ENCODE results near the gene ERMARD.

Gene ERMARD

GRCh38 chr6:169804427-169804826 lies 53.0 kb downstream of the ERMARD start:
- Histone ChIP-seq H3K18ac (ENCODE audit: low read depth in 1 of 2, low read length in 2 of 2) (no peak overlapping the region), H4K91ac (ENCODE audit: low read length) (no peak overlapping the region), H3K4ac (ENCODE audit: low read depth in 1 of 2, low read length in 2 of 2) (no peak overlapping the region), H2BK15ac (ENCODE audit: low read depth, poor library complexity, severe bottlenecking) (no peak overlapping the region), H3K4me2 (ENCODE audit: low read length, poor library complexity, severe bottlenecking) (no peak overlapping the region), H2AFZ (ENCODE audit: low read depth, low read length) (no peak overlapping the region), H3K27ac (ENCODE audit: low read length, poor library complexity, severe bottlenecking) (no peak overlapping the region), H3K9me3 (ENCODE audit: control insufficient read depth, low read length) (no peaks in the 10 kb centered on the region), H2AK5ac (ENCODE audit: low read length, severe bottlenecking) (no peak overlapping the region), H2BK120ac (ENCODE audit: low read depth, low read length) (no peak overlapping the region), H3K36me3 (ENCODE audit: control insufficient read depth in 1 of 2, insufficient read depth in 2 of 2, low read depth in 1 of 2, low read length in 2 of 2) (no peaks in the 10 kb centered on the region), H2BK12ac (ENCODE audit: low read length in 2 of 2) (no peak overlapping the region), H3K4me3 (ENCODE audit: insufficient read depth in 1 of 2, low read depth in 1 of 2, low read length in 2 of 2) (no peak overlapping the region), H3K9ac (ENCODE audit: low read length) (no peak overlapping the region), H4K8ac (ENCODE audit: low read length) (no peak overlapping the region), H2BK5ac (ENCODE audit: low read depth, low read length, poor library complexity, severe bottlenecking) (no peak overlapping the region), H3K79me1 (replicated peaks; ENCODE audit: low read length, poor library complexity, severe bottlenecking) (no peaks in the 10 kb centered on the region), H3K4me1 (ENCODE audit: control insufficient read depth, insufficient read depth, low read depth, low read length) (peaks cover 16% of the 10 kb centered on the region), H3K14ac (ENCODE audit: low read length in 2 of 2) (no peak overlapping the region), H3K23ac (ENCODE audit: low read length in 2 of 2) (no peak overlapping the region), H3K27me3 (ENCODE audit: control insufficient read depth in 1 of 2, insufficient read depth in 1 of 2, low read length in 2 of 2) (peaks cover 41 to 45% of the 10 kb centered on the region in 2 experiments)
- DNase-seq: no peak

GRCh38 chr6:169805242-169805838 lies 53.9 kb downstream of the ERMARD start:
- H3K36me3 ChIP-seq (ENCODE audit: control insufficient read depth in 1 of 2, insufficient read depth in 2 of 2, low read depth in 1 of 2, low read length in 2 of 2): no peaks in the 10 kb centered on the region
- WGBS: 58% methylated on average over 7 of the region's 7 CpGs

GRCh38 chr6:169806701-169807100 lies 55.3 kb downstream of the ERMARD start:
- Histone ChIP-seq H3K36me3 (ENCODE audit: control insufficient read depth in 1 of 2, insufficient read depth in 2 of 2, low read depth in 1 of 2, low read length in 2 of 2) (no peaks in the 10 kb centered on the region), H2BK5ac (ENCODE audit: low read depth, low read length, poor library complexity, severe bottlenecking) (no peak overlapping the region), H4K8ac (ENCODE audit: low read length) (no peak overlapping the region), H4K91ac (ENCODE audit: low read length) (no peak overlapping the region), H3K9ac (ENCODE audit: low read length) (no peak overlapping the region), H3K4me3 (ENCODE audit: insufficient read depth in 1 of 2, low read depth in 1 of 2, low read length in 2 of 2) (no peak overlapping the region), H2BK120ac (ENCODE audit: low read depth, low read length) (no peak overlapping the region), H3K27me3 (ENCODE audit: control insufficient read depth in 1 of 2, insufficient read depth in 1 of 2, low read length in 2 of 2) (peaks cover 41 to 45% of the 10 kb centered on the region in 2 experiments), H3K14ac (ENCODE audit: low read length in 2 of 2) (no peak overlapping the region), H3K18ac (ENCODE audit: low read depth in 1 of 2, low read length in 2 of 2) (no peak overlapping the region), H2BK15ac (ENCODE audit: low read depth, poor library complexity, severe bottlenecking) (no peak overlapping the region), H3K79me1 (replicated peaks; ENCODE audit: low read length, poor library complexity, severe bottlenecking) (no peaks in the 10 kb centered on the region), H3K4me2 (ENCODE audit: low read length, poor library complexity, severe bottlenecking) (no peak overlapping the region), H2AFZ (ENCODE audit: low read depth, low read length) (no peak overlapping the region), H2BK12ac (ENCODE audit: low read length in 2 of 2) (no peak overlapping the region), H3K23ac (ENCODE audit: low read length in 2 of 2) (no peak overlapping the region), H2AK5ac (ENCODE audit: low read length, severe bottlenecking) (no peak overlapping the region), H3K27ac (ENCODE audit: low read length, poor library complexity, severe bottlenecking) (no peak overlapping the region), H3K4ac (ENCODE audit: low read depth in 1 of 2, low read length in 2 of 2) (no peak overlapping the region), H3K9me3 (ENCODE audit: control insufficient read depth, low read length) (no peaks in the 10 kb centered on the region), H3K4me1 (ENCODE audit: control insufficient read depth, insufficient read depth, low read depth, low read length) (peaks cover 3% of the 10 kb centered on the region)
- WGBS: 88% methylated on average over 1 of the region's 1 CpG
- no peak for DNase-seq

More at GRCh38 chr6:169805242-169805838, 53.9 kb downstream of the ERMARD start:
- Histone ChIP-seq H2BK12ac (ENCODE audit: low read length in 2 of 2) (no peak overlapping the region), H4K91ac (ENCODE audit: low read length) (no peak overlapping the region), H3K4me3 (ENCODE audit: insufficient read depth in 1 of 2, low read depth in 1 of 2, low read length in 2 of 2) (no peak overlapping the region), H3K14ac (ENCODE audit: low read length in 2 of 2) (no peak overlapping the region), H3K18ac (ENCODE audit: low read depth in 1 of 2, low read length in 2 of 2) (no peak overlapping the region), H3K27me3 (ENCODE audit: control insufficient read depth in 1 of 2, insufficient read depth in 1 of 2, low read length in 2 of 2) (peaks cover 41 to 45% of the 10 kb centered on the region in 2 experiments), H3K79me1 (replicated peaks; ENCODE audit: low read length, poor library complexity, severe bottlenecking) (no peaks in the 10 kb centered on the region), H3K9ac (ENCODE audit: low read length) (no peak overlapping the region), H3K27ac (ENCODE audit: low read length, poor library complexity, severe bottlenecking) (no peak overlapping the region), H3K4me1 (ENCODE audit: control insufficient read depth, insufficient read depth, low read depth, low read length) (peaks cover 12% of the 10 kb centered on the region), H2AK5ac (ENCODE audit: low read length, severe bottlenecking) (no peak overlapping the region), H2AFZ (ENCODE audit: low read depth, low read length) (no peak overlapping the region), H3K9me3 (ENCODE audit: control insufficient read depth, low read length) (no peaks in the 10 kb centered on the region), H2BK120ac (ENCODE audit: low read depth, low read length) (no peak overlapping the region), H2BK15ac (ENCODE audit: low read depth, poor library complexity, severe bottlenecking) (no peak overlapping the region), H2BK5ac (ENCODE audit: low read depth, low read length, poor library complexity, severe bottlenecking) (peak overlapping the region; percentile 36), H3K23ac (ENCODE audit: low read length in 2 of 2) (no peak overlapping the region), H4K8ac (ENCODE audit: low read length) (no peak overlapping the region), H3K4ac (ENCODE audit: low read depth in 1 of 2, low read length in 2 of 2) (no peak overlapping the region), H3K4me2 (ENCODE audit: low read length, poor library complexity, severe bottlenecking) (no peak overlapping the region)
- no peak for DNase-seq

- Histone ChIP-seq H2BK12ac (ENCODE audit: low read length in 2 of 2) (no peak overlapping the region), H3K79me1 (replicated peaks; ENCODE audit: low read length, poor library complexity, severe bottlenecking) (no peaks in the 10 kb centered on the region), H3K36me3 (ENCODE audit: control insufficient read depth in 1 of 2, insufficient read depth in 2 of 2, low read depth in 1 of 2, low read length in 2 of 2) (no peaks in the 10 kb centered on the region), H2BK120ac (ENCODE audit: low read depth, low read length) (no peak overlapping the region), H3K18ac (ENCODE audit: low read depth in 1 of 2, low read length in 2 of 2) (no peak overlapping the region), H3K23ac (ENCODE audit: low read length in 2 of 2) (no peak overlapping the region), H3K4me2 (ENCODE audit: low read length, poor library complexity, severe bottlenecking) (no peak overlapping the region), H2AFZ (ENCODE audit: low read depth, low read length) (no peak overlapping the region), H4K91ac (ENCODE audit: low read length) (no peak overlapping the region), H3K4ac (ENCODE audit: low read depth in 1 of 2, low read length in 2 of 2) (no peak overlapping the region), H3K14ac (ENCODE audit: low read length in 2 of 2) (no peak overlapping the region), H4K8ac (ENCODE audit: low read length) (no peak overlapping the region), H3K9ac (ENCODE audit: low read length) (no peak overlapping the region), H2BK15ac (ENCODE audit: low read depth, poor library complexity, severe bottlenecking) (no peak overlapping the region), H3K4me3 (ENCODE audit: insufficient read depth in 1 of 2, low read depth in 1 of 2, low read length in 2 of 2) (no peak overlapping the region), H3K27ac (ENCODE audit: low read length, poor library complexity, severe bottlenecking) (no peak overlapping the region), H3K9me3 (ENCODE audit: control insufficient read depth, low read length) (no peaks in the 10 kb centered on the region), H3K4me1 (ENCODE audit: control insufficient read depth, insufficient read depth, low read depth, low read length) (peaks cover 3% of the 10 kb centered on the region), H2BK5ac (ENCODE audit: low read depth, low read length, poor library complexity, severe bottlenecking) (no peak overlapping the region), H3K27me3 (ENCODE audit: control insufficient read depth in 1 of 2, insufficient read depth in 1 of 2, low read length in 2 of 2) (peaks cover 41 to 45% of the 10 kb centered on the region in 2 experiments), H2AK5ac (ENCODE audit: low read length, severe bottlenecking) (no peak overlapping the region)
- no peak for DNase-seq
- WGBS: 65% methylated on average over 1 of the region's 1 CpG
These were observed 55.8 kb downstream of the ERMARD start for GRCh38 chr6:169807229-169807628.

Data from mesenchymal stem cell (in vitro differentiated cells and primary cell).